ENCODE data around the gene NUF2. TPM values are rescaled to one million over a fixed set of nuclear protein-coding genes. Genes with fewer than 3 reads are reported as not detected.

The NUF2 gene
- total and polyA plus RNA-seq, 10 donors = 2.4 to 8.2 (median 4.8) TPM

DNA sequence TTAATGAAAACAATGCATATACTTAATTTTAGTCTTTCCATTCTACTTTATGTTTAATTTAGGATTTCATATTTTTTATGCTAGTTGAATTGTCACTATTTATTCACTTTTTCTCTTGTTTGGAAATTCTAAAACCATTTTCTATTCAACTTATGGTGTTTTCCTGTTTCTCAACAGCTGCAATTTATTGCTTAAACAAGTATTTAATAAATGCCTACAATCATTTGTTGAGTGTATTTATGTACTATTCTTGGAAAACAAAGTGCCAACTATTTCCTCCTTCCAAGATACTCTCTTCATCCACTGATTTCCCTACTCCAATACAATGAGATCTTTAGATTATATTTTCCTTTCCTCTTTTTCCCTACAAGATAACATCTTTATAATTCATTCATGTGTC is 65.4 kb downstream of the NUF2 start:
- H3K27me3 ChIP-seq (replicated peaks in 1 of 7) = peaks cover 0 to 10% (median 0%) of the 10 kb centered on the region in 7 donors
- H3K27ac ChIP-seq = no peak overlapping the region
- H3K4me1 ChIP-seq = no peaks in the 10 kb centered on the region
- intact Hi-C loops (cut with DNase I; ENCODE audit: low total_unique reads) = no loop called here
- no peaks in the 10 kb centered on the region for H3K9me3 ChIP-seq
- no peak overlapping the region for H3K4me3 ChIP-seq
- H3K36me3 ChIP-seq = no peaks in the 10 kb centered on the region
- no peak for DNase-seq
- no peak for TF ChIP-seq POLR2AphosphoS5 (IDR thresholded peaks at IDR 0.05)
- TF ChIP-seq CTCF (IDR thresholded peaks at IDR 0.05 in 8 of 11, conservative IDR thresholded peaks at IDR 0.05 in 3 of 11) = no peak
- TF ChIP-seq POLR2A (IDR thresholded peaks at IDR 0.05) = no peak

- H3K27ac ChIP-seq = no peak overlapping the region
- DNase-seq = no peak
- H3K9me3 ChIP-seq = no peaks in the 10 kb centered on the region
- TF ChIP-seq POLR2AphosphoS5 (IDR thresholded peaks at IDR 0.05) = no peak
- TF ChIP-seq CTCF (IDR thresholded peaks at IDR 0.05 in 8 of 11, conservative IDR thresholded peaks at IDR 0.05 in 3 of 11) = no peak
- TF ChIP-seq POLR2A (IDR thresholded peaks at IDR 0.05) = no peak
- no peaks in the 10 kb centered on the region for H3K36me3 ChIP-seq
- peaks cover 0 to 10% (median 0%) of the 10 kb centered on the region in 7 donors for H3K27me3 ChIP-seq (replicated peaks in 1 of 7)
- intact Hi-C loops (cut with DNase I; ENCODE audit: low total_unique reads) = no loop called here
- H3K4me1 ChIP-seq = no peaks in the 10 kb centered on the region
- WGBS, 5 donors = 81 to 86% (median 84%) methylated on average over 4 of the region's 4 CpGs
- no peak overlapping the region for H3K4me3 ChIP-seq
These were observed 67.2 kb downstream of the NUF2 start for GRCh38 chr1:163388970-163389369.

DNA sequence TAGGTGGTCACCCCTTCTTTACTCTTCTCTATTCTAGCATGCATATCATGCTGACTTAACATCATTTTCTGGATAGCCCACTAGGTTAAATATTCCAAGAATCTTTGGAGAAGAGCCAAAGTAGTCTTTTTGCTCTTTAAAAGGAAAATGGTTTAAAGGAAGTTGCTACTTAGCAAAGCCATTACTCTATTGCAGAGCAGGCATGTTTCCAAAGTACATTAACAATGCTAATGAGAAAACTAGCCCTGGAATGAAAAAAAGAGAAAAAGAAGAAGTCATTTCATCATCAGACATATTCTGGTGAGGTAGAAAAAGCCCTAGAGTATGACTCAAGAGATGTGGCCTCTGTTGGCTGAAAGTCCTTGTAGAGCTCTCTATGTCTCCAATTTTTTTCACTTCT is 74.0 kb downstream of the NUF2 start:
- no peaks in the 10 kb centered on the region for H3K4me1 ChIP-seq
- no peak overlapping the region for H3K27ac ChIP-seq
- intact Hi-C loops (cut with DNase I; ENCODE audit: low total_unique reads) = no loop called here
- H3K36me3 ChIP-seq = no peaks in the 10 kb centered on the region
- TF ChIP-seq POLR2AphosphoS5 (IDR thresholded peaks at IDR 0.05) (no peak), CTCF (IDR thresholded peaks at IDR 0.05 in 8 of 11, conservative IDR thresholded peaks at IDR 0.05 in 3 of 11) (no peak), POLR2A (IDR thresholded peaks at IDR 0.05) (no peak)
- H3K9me3 ChIP-seq = no peaks in the 10 kb centered on the region
- H3K27me3 ChIP-seq (replicated peaks in 1 of 7) = peaks cover 0 to 14% (median 0%) of the 10 kb centered on the region in 7 donors
- H3K4me3 ChIP-seq = no peak overlapping the region
- DNase-seq = no peak

GRCh38 chr1:163397451-163398200 is 75.9 kb downstream of the NUF2 start:
- intact Hi-C loops (cut with DNase I; ENCODE audit: low total_unique reads) = no loop called here
- Histone ChIP-seq H3K4me3 (no peak overlapping the region), H3K4me1 (no peaks in the 10 kb centered on the region), H3K27me3 (replicated peaks in 1 of 7) (peaks cover 0 to 14% (median 0%) of the 10 kb centered on the region in 7 donors), H3K36me3 (no peaks in the 10 kb centered on the region), H3K27ac (no peak overlapping the region), H3K9me3 (no peaks in the 10 kb centered on the region)
- no peak for DNase-seq
- TF ChIP-seq POLR2A (IDR thresholded peaks at IDR 0.05) (no peak), POLR2AphosphoS5 (IDR thresholded peaks at IDR 0.05) (no peak), CTCF (IDR thresholded peaks at IDR 0.05 in 8 of 11, conservative IDR thresholded peaks at IDR 0.05 in 3 of 11) (no peak)
- WGBS, 5 donors = 68 to 78% (median 73%) methylated on average over 4 of the region's 4 CpGs
